Stimulated activated CD4-positive, alpha-beta T cell treated with anti-CD3 and anti-CD28 coated beads, TNF-alpha, amount 100 ng/mL, for 1 hour (primary cell): ENCODE measurements around the gene MDGA2.

Source experiments
- DNase-seq, 3 donors: peaks; one replicate each; pipeline ENCODE4 v3.0.0-alpha.2; 2020; ENCODE audit warnings: low read depth in 3 of 3, low spot score in 1 of 3

Gene MDGA2

GRCh38 chr14:47154276-47154797 lies 521.1 kb downstream of the MDGA2 start:
- DNase-seq = no peak

DNA sequence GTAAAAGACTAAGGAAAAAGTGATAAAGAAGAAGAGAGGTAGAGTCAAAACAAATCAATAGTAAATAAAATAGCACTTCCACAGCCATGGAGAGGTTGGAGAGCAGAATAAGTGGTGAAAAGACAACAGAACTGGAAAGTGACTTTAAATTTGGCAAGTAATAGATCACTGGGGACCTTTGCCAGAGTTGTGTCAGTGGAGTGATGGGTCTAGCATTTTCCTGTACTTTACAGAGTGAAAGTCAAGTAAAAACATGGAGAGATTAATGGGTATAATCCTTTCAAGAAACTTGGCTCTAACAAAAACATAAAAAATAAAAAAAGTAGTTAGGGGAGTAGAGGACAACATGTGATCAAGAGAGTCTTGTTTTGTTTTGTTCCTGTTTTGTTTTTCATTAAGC lies 521.7 kb downstream of the MDGA2 start:
- no peak for DNase-seq

DNA sequence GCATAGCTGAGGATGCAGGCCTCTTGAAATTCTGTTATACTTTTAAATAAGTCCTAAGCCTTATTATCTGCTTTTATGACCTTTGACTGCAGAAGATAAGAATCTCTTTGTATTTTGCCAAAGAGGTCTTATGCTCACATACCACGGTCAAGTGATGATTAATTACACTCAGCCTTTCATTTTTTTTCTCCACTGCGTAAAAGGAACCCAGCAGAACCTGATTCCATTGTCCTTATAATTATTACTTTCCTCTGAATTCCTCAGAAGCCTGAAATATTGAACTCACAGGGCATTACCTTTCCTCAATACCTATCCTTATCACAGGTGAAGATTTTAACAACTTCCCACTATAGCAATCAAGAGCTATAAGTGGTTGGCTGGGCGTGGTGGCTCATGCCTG lies 525.1 kb downstream of the MDGA2 start:
- DNase-seq = no peak

DNA sequence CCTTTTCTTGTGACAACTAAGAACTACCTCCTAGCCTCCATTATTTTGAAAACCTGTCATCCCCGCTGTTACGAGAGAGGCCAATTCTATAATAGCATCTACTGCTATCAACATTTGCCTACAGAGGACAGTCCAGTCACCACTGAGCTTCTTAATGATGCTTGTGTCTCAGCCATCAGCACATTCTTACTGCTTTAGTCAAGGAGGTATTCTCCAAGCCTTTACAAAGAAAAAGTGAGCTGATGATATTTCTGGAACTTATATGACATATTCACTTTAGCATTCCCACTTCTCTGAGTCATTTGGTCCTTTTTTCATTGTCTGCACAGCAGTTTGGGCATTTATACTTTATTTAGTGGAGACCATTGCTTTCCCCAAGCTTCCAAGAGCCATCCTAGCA lies 526.1 kb downstream of the MDGA2 start:
- DNase-seq = no peak

GRCh38 chr14:47148686-47149085 lies 526.7 kb downstream of the MDGA2 start:
- DNase-seq = no peak

DNA sequence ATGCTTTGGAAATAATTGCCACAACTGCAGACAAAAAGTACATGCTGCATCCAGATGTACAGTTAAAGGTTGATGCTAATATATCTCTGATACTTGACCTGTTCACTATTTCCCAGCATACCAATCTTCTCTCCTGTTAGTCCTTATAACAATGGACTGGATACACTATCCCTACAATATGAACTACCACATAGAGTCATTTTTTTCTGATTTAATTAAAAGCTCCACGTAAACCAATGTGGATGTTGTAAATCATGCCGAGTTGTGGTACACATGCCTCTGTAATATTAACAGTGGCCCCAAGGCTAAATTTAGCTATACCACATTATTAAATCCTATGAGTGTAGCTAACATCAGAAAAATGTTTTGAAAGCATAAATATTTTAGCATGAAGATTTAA lies 554.8 kb downstream of the MDGA2 start:
- no peak for DNase-seq

GRCh38 chr14:47103771-47104170 lies 571.6 kb downstream of the MDGA2 start:
- DNase-seq = no peak

DNA sequence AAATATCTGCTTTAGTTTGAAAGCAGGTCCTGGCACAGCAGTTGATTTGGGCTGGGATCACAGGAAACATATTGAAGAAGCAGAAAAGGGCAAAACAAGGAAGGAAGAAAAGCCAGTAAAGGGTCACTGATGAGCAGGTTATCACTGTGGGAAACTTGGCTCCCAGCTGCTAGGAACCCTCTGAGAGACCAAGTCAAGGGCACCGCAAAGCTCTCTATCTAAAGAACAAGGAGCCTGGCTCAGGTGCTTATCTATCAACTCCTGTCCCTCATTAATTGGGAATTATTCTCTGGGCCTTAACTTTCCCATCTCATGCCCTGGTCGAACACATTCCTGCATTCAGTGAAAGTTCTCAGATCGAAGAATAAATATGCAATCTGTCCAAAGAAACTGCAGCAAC lies 572.9 kb downstream of the MDGA2 start:
- DNase-seq = no peak

DNA sequence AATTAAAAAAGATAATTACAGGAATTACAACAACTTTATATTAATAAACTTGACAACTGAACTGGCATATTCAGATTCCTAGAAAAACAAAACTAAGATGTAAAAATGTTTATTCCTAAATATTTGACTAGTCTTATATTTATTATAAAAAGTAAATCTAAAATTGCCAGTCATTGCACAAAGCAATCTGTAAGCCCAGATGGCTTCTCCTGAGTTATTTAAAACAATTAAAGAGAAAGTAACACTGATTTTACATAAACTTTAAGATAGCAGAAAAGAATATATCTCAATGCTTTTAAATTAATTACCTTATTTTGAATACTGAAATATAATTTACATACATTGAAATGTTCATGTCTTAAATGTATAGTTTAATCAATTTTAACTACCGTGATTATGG lies 589.7 kb downstream of the MDGA2 start:
- no peak for DNase-seq

GRCh38 chr14:47065326-47065725 lies 610.1 kb downstream of the MDGA2 start:
- no peak for DNase-seq

- DNase-seq = no peak
These were observed 615.4 kb downstream of the MDGA2 start for GRCh38 chr14:47060050-47060449.

- DNase-seq = no peak
These were observed 618.0 kb downstream of the MDGA2 start for GRCh38 chr14:47057364-47057763.

- no peak for DNase-seq
These were observed 630.6 kb downstream of the MDGA2 start for GRCh38 chr14:47044841-47045240.

DNA sequence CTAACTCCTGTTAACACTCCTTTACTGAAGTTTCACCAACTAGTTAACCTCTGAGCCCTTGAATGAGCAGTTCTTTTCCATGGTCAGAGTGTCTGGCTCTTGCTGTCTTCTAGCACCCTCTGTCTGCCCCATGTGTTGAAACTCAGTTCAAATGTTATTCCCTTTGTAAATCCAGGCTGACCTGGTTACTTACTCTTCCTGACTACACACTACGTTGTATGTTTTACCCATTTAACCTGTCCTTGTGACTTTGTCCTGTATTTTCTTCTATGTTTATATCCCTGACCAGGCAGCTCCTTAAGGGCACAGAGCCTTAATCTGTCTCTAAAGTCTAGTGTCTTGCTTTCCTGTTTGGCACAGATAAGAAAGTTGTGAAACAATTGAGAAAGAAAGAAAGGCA lies 634.9 kb downstream of the MDGA2 start:
- DNase-seq = no peak

DNA sequence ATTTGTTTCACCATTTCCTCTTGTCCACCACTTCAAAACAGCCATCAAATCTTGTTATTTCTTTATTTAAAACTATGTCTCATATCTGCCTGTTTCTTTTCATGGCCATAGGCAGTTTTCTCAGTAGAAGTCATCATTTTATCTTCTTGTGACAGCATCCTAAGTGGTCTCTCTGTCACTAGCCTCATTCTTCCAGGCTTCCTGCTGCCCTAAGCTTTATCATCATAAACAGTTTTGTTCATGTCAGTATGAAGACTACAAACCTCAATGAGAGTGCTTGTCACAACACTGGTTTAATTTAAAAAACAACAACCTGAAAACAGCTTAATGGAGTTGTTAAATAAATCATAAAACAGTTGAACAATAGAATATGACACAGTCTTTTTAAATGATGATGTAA lies 636.1 kb downstream of the MDGA2 start:
- no peak for DNase-seq

- DNase-seq = no peak
These were observed 652.7 kb downstream of the MDGA2 start for GRCh38 chr14:47022721-47023120.

GRCh38 chr14:47020500-47020899 lies 654.9 kb downstream of the MDGA2 start:
- DNase-seq = no peak

DNA sequence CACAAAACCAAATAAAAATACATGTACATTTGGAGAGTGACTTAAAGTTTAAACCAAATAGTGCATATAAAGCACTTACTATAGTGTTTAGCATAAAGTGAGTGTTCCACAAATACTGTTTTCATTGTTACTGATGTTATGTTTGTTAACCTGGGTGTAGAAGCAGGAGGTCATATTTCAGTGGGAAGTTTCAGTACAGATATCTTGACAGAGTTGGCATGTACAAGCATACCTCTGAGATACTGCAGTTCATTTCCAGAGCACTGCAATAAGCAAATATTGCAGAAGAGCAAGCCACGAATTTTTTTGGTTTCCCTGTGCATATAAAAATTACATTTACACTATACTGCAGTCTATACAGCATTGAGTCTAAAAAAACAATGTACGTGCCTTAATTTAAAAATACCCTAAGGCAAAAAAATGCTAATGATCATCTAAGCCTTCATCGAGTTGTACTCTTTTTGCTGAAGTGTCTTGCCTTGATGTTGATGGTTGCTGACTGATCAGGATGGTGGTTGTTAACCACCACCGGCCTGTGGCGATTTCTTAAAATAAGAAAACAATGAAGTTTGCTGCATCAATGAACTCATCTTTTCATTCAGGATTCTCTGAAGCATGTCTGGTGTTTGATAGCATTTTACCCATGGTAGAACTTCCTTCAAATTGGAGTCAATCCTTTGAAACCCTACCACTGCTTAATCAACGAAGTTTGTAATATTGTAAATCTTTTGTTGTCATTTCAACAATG lies 662.7 kb downstream of the MDGA2 start:
- DNase-seq = no peak

DNA sequence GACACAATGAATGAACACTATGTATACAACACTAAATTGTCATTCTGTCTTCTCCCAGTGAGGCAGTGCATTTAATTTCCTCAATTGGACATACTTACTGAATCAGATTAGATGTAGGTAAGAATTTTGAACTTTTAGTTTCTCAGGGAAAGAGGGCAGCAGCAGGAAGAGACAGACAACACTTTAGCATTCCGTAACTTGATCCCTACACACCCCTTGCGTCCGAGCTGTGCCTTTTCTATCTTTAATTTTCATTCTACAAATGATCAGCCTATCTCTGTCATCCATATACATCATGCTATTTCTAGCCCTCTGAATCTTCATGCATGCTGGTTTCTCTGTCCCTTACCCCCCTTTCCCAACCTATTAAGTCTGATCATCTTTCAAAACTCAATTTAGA lies 665.8 kb downstream of the MDGA2 start:
- DNase-seq = no peak

DNA sequence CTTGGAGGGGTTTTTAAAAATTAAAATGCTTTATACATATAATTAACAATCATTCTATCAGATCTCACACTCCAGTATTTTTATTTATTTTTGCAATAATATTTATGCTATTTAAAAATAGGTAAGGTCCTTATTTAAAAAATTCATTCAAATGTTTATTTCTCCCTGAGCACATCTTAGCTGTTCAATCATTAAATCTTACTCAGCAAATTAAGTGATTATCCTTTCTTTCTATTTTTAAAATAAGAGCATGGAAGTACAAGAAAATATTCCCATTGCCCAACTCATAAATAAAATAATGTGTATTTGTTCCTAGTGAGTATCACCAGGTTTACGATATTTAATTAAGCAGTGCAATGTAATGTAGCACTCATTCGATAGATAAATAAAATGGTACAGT lies 666.7 kb downstream of the MDGA2 start:
- no peak for DNase-seq

GRCh38 chr14:46999661-47000060 lies 675.7 kb downstream of the MDGA2 start:
- DNase-seq = no peak

DNA sequence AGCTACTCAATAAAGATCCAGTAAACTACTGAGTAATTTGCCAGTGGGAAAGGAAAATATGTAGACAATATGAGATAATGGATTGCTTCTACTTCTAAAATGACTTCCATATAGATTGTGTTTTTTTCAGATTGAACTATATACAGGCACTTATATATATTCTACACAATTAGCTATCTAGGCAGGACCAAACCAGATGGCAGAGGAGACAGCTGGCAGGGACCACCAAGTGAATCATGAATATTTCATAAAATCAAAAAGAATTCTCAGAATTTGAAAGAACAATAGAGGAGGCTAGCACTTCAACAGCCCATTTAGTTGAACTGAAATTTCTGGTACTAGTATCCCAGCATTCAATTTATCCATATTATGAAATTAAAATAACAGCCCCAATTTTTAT lies 685.8 kb downstream of the MDGA2 start:
- DNase-seq = no peak

- DNase-seq = no peak
These were observed 687.1 kb downstream of the MDGA2 start for GRCh38 chr14:46988312-46988711.
